ENCODE measurements around the gene KRTAP4-5.
"Not testable (repeated sequence)": the region's sequence is repeated elsewhere in the genome, so short reads cannot be mapped to it uniquely, and the experiment has no call there.

Gene KRTAP4-5

GRCh38 chr17:41108728-41109386 lies 40.8 kb downstream of the KRTAP4-5 start:
- not testable (repeated sequence) for DNase-seq (ENCODE audit: low spot score)

DNA sequence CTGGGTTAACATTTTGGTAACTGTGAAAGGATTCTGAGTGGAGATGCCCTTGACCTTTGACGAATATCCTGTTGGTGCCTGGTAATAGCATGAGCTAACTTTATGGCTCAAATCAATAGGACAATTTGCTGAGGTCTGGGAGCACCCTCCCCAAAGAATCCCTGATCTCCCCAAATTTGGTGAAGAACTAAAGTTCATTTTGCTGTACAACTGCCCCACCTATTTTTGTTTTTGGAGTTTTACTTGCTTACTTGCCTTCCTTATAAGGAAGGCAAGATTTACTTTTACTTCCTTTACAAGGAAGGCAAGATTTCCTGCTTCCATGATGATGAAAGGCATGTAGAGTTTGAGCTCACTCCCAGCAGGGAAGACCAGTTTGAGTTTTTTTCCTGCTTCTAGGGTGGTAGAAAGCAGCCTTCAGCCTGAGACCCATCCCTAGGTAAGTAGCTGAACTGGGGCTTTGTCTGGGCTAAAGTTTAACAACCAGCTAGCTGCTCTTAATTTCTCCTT lies 41.6 kb downstream of the KRTAP4-5 start:
- no peak for DNase-seq (ENCODE audit: low spot score)

DNA sequence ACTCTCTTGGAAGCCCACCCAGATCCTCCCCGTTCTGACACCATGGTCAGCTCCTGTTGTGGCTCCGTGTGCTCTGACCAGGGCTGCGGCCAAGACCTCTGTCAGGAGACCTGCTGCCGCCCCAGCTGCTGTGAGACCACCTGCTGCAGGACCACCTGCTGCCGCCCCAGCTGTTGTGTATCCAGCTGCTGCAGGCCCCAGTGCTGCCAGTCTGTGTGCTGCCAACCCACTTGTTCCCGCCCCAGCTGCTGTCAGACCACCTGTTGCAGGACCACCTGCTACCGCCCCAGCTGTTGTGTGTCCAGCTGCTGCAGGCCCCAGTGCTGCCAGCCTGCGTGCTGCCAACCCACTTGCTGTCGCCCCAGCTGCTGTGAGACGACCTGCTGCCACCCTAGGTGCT lies 44.3 kb downstream of the KRTAP4-5 start, which contains the start of gene KRTAP4-9:
Gene KRTAP4-9, plus strand, starts transcription at position 43 of the 400 bp plus-strand sequence. Its CDS starts 0 bp downstream, at position 43.
- DNase-seq (ENCODE audit: low spot score), result not testable (repeated sequence)

DNA sequence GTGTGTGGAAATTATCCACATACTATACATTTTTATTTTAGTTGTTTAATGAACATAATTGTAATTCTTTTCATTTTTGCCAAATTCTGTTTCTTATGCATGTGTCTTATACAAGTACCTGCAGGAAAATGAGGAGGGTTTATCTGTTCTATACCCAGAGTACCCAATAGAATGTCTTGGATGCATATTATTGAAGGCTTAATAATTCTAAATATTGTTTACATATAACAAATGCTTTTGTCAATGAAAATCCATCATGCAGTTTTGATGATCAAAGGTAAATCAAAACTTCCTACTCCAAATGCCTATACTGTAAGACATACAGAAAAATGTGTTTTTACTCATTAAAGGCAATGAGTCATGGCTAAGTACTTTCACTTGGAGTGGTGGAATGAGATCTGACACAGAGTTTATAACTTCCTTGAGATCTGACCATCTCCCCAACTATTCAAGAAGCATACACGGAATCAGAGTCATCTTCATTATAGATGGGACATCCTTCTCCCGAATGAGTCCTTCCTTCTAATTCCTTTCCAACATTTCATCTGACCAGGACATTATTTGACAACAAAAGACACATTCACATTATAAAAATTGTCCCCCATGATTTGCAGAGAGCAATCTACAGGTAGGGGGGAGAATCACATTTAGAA lies 45.1 kb downstream of the KRTAP4-5 start:
- DNase-seq (ENCODE audit: low spot score), result not testable (repeated sequence)

- DNase-seq (ENCODE audit: low spot score), result no peak
These were observed 45.7 kb downstream of the KRTAP4-5 start for GRCh38 chr17:41103896-41104295.

DNA sequence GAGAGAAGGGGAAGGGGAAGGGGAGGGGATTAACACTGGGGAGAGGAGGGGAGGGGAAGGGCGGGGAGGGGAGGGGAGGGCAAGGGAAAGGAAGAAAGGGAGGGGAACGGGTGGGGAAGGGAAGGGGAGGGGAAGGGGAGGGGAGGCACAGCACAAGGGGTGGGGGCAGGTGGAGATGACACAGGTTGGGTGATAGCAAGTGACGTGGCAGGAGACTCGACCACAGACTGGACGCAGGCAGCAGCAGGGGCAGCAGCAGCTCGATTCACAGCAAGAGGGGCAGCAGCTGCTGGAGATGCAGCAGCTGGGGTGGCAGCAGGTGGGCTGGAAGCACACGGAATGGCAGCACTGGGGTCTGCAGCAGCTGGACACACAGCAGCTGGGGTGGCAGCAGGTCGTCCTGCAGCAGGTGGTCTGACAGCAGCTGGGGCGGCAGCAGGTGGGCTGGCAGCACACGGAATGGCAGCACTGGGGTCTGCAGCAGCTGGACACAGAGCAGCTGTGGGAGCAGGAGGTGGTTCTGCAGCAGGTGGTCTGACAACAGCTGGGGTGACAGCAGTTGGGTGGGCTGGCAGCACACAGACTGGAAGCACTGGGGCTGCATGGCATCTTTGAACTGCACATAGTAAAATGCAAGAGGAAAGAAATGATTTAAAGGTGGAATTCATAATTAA lies 47.9 kb downstream of the KRTAP4-5 start, which contains the start of gene KRTAP4-16:
Gene KRTAP4-16, minus strand, starts transcription at position 624 of the 674 bp plus-strand sequence. Its CDS starts 0 bp downstream, at position 624.
- DNase-seq (ENCODE audit: low spot score), result no peak

DNA sequence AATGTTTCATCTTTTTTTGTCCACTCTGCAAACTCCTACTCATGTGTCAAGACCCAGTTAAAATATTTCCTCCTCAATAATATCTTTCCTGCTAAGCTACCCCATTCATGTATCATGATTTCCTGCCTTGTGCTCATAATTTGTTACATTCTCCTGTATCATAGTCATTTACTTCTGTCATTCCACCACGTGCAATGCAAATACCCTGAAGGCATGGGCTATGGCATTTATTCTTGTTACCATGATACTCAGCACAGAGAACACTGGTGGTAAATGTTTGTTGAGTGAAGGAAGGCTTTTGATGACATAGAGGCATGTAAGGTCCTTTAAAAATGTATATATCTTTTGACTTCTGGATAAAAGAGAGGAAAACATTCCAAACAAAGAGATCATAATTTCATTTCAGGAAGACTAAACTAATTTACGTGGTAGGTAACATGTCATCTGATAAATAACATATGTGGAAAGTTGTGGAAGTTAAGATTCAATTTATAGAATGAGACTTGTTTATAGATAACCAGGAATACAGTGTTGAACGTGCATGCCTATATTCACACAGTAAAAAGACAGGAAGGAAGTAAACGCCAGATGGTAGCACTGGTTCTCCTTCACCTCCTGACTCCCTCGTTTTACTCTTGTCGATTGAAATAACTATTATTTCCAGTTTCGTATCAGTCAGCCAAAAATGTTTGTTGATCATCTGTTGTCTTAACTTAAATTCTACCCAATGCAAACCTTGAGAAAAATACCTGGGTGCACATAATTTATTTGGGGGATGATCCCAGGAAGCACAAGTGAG lies 49.7 kb downstream of the KRTAP4-5 start:
- DNase-seq (ENCODE audit: low spot score), result not testable (repeated sequence)

Data from AG20443 (cell line).